T-cell (primary cell): ENCODE measurements around the gene OR51M1. TPM values are rescaled to one million over a fixed set of nuclear protein-coding genes. Genes with fewer than 3 reads are reported as not detected.
"Not testable (repeated sequence)": the region's sequence is repeated elsewhere in the genome, so short reads cannot be mapped to it uniquely, and the experiment has no call there.

Experiments
- ATAC-seq, 4 experiments: fragments of 200-7000 bp in 3 of 4; fragments of 150-1000 bp in 1 of 4; cut with Tn5 transposase; replicated peaks in 1 of 4; 1 replicate in 3 of 4; 2 replicates in 1 of 4; pipeline ENCODE4 v1.10.0; 2021; ENCODE audit warnings: moderate library complexity in 3 of 4, mild to moderate bottlenecking in 2 of 4, moderate number of reproducible peaks in 1 of 4
- CTCF ChIA-PET, 2 donors: fragments of 300-600 bp; sonication (Branson Sonifier 250); formaldehyde crosslinking; loops; one replicate each; lab custom pipeline; 2022; ENCODE audit warnings: antibody characterized with exemption in 2 of 2; lab: Charles Lee
- POLR2A ChIA-PET, 2 donors: fragments of 300-600 bp; sonication (Branson Sonifier 250); formaldehyde crosslinking; loops; one replicate each; lab custom pipeline; 2022; ENCODE audit warnings: antibody characterized with exemption in 2 of 2; lab: Charles Lee
- DNase-seq, 35 experiments: peaks; one replicate each; pipeline versions ENCODE4 v3.0.0 to v3.0.0-alpha.2; 2013 to 2023
- H3K27ac ChIP-seq: one replicate; pipeline ENCODE4 v1.5.1; 2013; ENCODE audit warnings: low read length
- H3K27me3 ChIP-seq, 2 experiments: replicated peaks in 1 of 2; 1 replicate in 1 of 2; 2 replicates in 1 of 2; pipeline versions ENCODE4 v1.6.1 to v1.7.0; 2013; ENCODE audit warnings: low read length in 1 of 2, mixed read lengths in 1 of 2; ENCODE audit not compliant: control insufficient read depth in 2 of 2, insufficient read depth in 2 of 2; ENCODE audit errors: extremely low read depth in 1 of 2
- H3K36me3 ChIP-seq, 2 donors: 1 replicate in 1 of 2; 2 replicates in 1 of 2; pipeline versions ENCODE4 v1.6.1 to v1.7.0; 2013; ENCODE audit warnings: low read length in 1 of 2; ENCODE audit not compliant: control insufficient read depth in 2 of 2, insufficient read depth in 1 of 2; ENCODE audit errors: extremely low read depth in 1 of 2
- H3K4me1 ChIP-seq, 2 experiments: 1 replicate in 1 of 2; 2 replicates in 1 of 2; pipeline versions ENCODE4 v1.6.1 to v1.7.0; 2013; ENCODE audit warnings: low read length in 2 of 2, mixed read lengths in 1 of 2; ENCODE audit not compliant: insufficient read depth in 2 of 2, control insufficient read depth in 1 of 2; ENCODE audit errors: extremely low read depth in 1 of 2
- H3K4me3 ChIP-seq, 2 donors: 1 replicate in 1 of 2; 2 replicates in 1 of 2; pipeline versions ENCODE4 v1.5.1 to v1.7.0; 2013; ENCODE audit warnings: mild to moderate bottlenecking in 2 of 2, low read length in 1 of 2, moderate library complexity in 1 of 2; ENCODE audit not compliant: control insufficient read depth in 1 of 2; ENCODE audit errors: extremely low read depth in 1 of 2
- H3K9me3 ChIP-seq: 2 replicates; pipeline ENCODE4 v1.7.0; 2013
- H3K27ac Mint-ChIP-seq, 2 donors: one replicate each; pipeline ENCODE4 v1.8.0; 2020 to 2021; ENCODE audit warnings: mild to moderate bottlenecking in 2 of 2, mixed read lengths in 2 of 2
- H3K27me3 Mint-ChIP-seq, 2 donors: one replicate each; pipeline ENCODE4 v1.8.0; 2021 to 2022; ENCODE audit warnings: mixed read lengths in 2 of 2
- H3K36me3 Mint-ChIP-seq: one replicate; pipeline ENCODE4 v1.8.0; 2021; ENCODE audit warnings: mixed read lengths
- H3K4me1 Mint-ChIP-seq, 3 donors: one replicate each; pipeline ENCODE4 v1.8.0; 2020 to 2022; ENCODE audit warnings: mixed read lengths in 3 of 3, mild to moderate bottlenecking in 1 of 3
- H3K4me3 Mint-ChIP-seq, 3 donors: one replicate each; pipeline ENCODE4 v1.8.0; 2020 to 2022; ENCODE audit warnings: mild to moderate bottlenecking in 3 of 3, mixed read lengths in 3 of 3, moderate library complexity in 3 of 3
- H3K9me3 Mint-ChIP-seq, 3 donors: one replicate each; pipeline ENCODE4 v1.8.0; 2020 to 2022; ENCODE audit warnings: mixed read lengths in 3 of 3
- WGBS: methylation state at CpG from one replicate; pipeline ENCODE4 v1.1.5; 2013; ENCODE audit warnings: missing lambda C conversion rate; ENCODE audit not compliant: insufficient coverage; 5-methylcytosine and 5-hydroxymethylcytosine counted together
- total RNA-seq, 35 experiments: library from RNA in 6 of 35; stranded (reverse) in 6 of 35; fragments of 120-200 nt in 1 of 35; gene quantifications; one replicate each; pipeline versions ENCODE4 v1.2.1 to v1.2.4 and lab custom pipeline; 2013 to 2026

Gene OR51M1
- total RNA-seq (not detected), total RNA-seq (lab: John Stamatoyannopoulos, UW) (0 to 0.07 (median 0) reads per million in 29 experiments)
- total RNA-seq (2013) = not detected

DNA sequence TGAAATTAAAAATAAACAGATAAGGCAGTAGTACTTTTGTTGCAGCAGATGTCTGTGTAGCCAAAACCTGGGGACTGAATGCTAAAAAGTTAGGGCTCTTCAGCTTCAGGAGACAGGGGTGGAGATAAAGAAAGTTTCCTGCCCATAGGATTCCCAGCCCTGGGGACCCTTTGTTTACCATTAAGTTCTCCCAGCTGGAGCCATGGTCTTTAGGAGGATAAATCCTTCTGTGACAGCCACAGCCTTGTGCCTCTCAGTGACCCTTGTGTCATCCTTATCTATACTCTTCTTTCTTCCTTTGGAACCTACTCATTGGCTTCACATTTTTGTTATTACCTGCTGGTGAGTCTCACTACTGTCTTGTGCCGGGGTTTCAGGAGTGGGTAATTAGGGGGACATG, at the start of gene OR51M1:
OR51M1 (plus strand) TSS at position 237 of the 400 bp plus-strand sequence. CDS start 5,587 bp downstream, outside the sequence.
- no peak within 1 kb of the TSS for H3K4me3 Mint-ChIP-seq
- H3K9me3 Mint-ChIP-seq = no peaks in the 10 kb centered on the region
- Histone ChIP-seq H3K36me3 (no peaks in the 10 kb centered on the region), H3K4me3 (no peak within 1 kb of the TSS), H3K9me3 (no peaks in the 10 kb centered on the region), H3K27ac (no peak within 1 kb of the TSS), H3K27me3 (no peaks in the 10 kb centered on the region), H3K4me1 (no peaks in the 10 kb centered on the region)
- no peaks in the 10 kb centered on the region for H3K36me3 Mint-ChIP-seq
- DNase-seq (no peak), ATAC-seq (no peak)
- no peak within 1 kb of the TSS for H3K27ac Mint-ChIP-seq
- ChIA-PET POLR2A (no interaction called here), CTCF (no interaction called here)
- WGBS = no CpG with 5 or more reads among the region's 1 CpG
- no peaks in the 10 kb centered on the region for H3K27me3 Mint-ChIP-seq
- H3K4me1 Mint-ChIP-seq = no peaks in the 10 kb centered on the region

DNA sequence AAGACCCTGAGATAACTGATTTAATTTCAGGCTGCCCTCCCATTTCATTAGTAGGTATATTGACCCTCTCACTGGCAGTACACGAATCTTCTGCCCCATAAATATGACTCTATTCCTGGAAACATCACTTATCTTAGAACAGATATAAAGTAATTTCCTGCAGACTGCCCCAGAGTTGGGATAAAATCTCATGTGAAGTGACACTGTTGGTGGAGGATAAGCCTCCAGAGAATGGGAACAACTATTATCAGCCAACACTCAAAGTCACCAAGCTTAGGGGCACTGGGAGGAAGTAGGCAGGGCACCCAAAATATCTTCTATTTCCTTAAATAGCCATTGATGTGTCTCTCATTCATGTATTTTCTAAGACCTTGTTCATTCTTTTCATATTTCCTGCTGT, 48.4 kb upstream of the OR51M1 start:
- H3K4me1 Mint-ChIP-seq = no peaks in the 10 kb centered on the region
- H3K9me3 Mint-ChIP-seq = no peaks in the 10 kb centered on the region
- no CpG with 5 or more reads among the region's 1 CpG for WGBS
- no peak for DNase-seq
- H3K9me3 ChIP-seq = no peaks in the 10 kb centered on the region
- no peak overlapping the region for H3K27ac ChIP-seq
- POLR2A ChIA-PET = no interaction called here
- H3K36me3 Mint-ChIP-seq = no peaks in the 10 kb centered on the region
- no peak overlapping the region for H3K4me3 Mint-ChIP-seq
- ATAC-seq = no peak
- no peaks in the 10 kb centered on the region for H3K4me1 ChIP-seq
- H3K27me3 ChIP-seq = no peaks in the 10 kb centered on the region
- H3K36me3 ChIP-seq = no peaks in the 10 kb centered on the region
- H3K4me3 ChIP-seq = no peak overlapping the region
- peaks cover 0 to 15% of the 10 kb centered on the region in 2 donors for H3K27me3 Mint-ChIP-seq
- CTCF ChIA-PET = no interaction called here
- no peak overlapping the region for H3K27ac Mint-ChIP-seq

- ChIA-PET POLR2A (no interaction called here), CTCF (no interaction called here)
- Mint-ChIP-seq H3K4me3 (no peak overlapping the region), H3K9me3 (no peaks in the 10 kb centered on the region), H3K27ac (no peak overlapping the region), H3K36me3 (no peaks in the 10 kb centered on the region), H3K4me1 (no peaks in the 10 kb centered on the region), H3K27me3 (peaks cover 0 to 19% of the 10 kb centered on the region in 2 donors)
- no peaks in the 10 kb centered on the region for H3K9me3 ChIP-seq
- ATAC-seq (no peak), DNase-seq (no peak)
- H3K27ac ChIP-seq = no peak overlapping the region
- H3K4me3 ChIP-seq = no peak overlapping the region
- H3K4me1 ChIP-seq = no peaks in the 10 kb centered on the region
- no peaks in the 10 kb centered on the region for H3K27me3 ChIP-seq
- H3K36me3 ChIP-seq = no peaks in the 10 kb centered on the region
Observed at GRCh38 chr11:5336331-5336730, 47.3 kb upstream of the OR51M1 start.

GRCh38 chr11:5337253-5337652, 46.4 kb upstream of the OR51M1 start:
- H3K4me3 Mint-ChIP-seq, H3K4me1 ChIP-seq, DNase-seq, POLR2A ChIA-PET, H3K4me3 ChIP-seq, H3K27ac ChIP-seq, H3K27me3 ChIP-seq, H3K36me3 Mint-ChIP-seq, CTCF ChIA-PET, H3K4me1 Mint-ChIP-seq, ATAC-seq, H3K36me3 ChIP-seq, H3K27ac Mint-ChIP-seq, H3K9me3 ChIP-seq, H3K9me3 Mint-ChIP-seq: not testable (repeated sequence)
- peaks cover 0 to 16% of the 10 kb centered on the region in 2 donors for H3K27me3 Mint-ChIP-seq
- WGBS = no CpG with 5 or more reads among the region's 1 CpG

DNA sequence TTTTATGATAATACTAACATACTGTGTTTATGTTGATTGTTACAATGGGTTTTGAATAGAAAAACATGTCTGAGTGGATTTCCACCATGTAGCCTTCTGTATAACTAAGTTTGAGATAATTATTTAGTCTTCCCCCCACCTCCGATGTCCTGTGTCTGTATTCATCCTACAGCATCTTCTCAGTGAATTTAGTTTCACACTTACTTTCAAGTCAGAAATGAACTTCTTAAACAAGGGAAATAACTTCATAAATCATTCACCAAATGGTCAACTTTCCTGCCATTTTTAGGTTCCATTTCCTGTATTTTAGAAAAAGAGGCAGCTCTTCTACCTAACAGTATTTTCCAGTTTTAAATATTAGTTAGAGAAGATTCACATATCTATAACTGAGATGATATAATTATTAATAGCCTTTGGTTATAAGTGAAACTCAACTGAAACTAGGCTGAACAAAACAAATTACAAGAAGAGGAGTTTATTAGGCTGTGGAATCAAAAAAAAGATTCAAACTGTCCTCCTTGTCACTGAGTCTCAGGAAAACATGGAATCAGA, 43.8 kb upstream of the OR51M1 start:
- Histone ChIP-seq H3K27me3 (no peaks in the 10 kb centered on the region), H3K9me3 (no peaks in the 10 kb centered on the region), H3K27ac (no peak overlapping the region), H3K4me1 (no peaks in the 10 kb centered on the region), H3K36me3 (no peaks in the 10 kb centered on the region), H3K4me3 (no peak overlapping the region)
- POLR2A ChIA-PET = interaction anchor here in 1 of 2 donors (0.6 kb wide), 1 partner anchor 11 kb away, joined by 4 read pairs; no protein-coding TSS in a partner anchor
- WGBS = no CpG with 5 or more reads among the region's 1 CpG
- Mint-ChIP-seq H3K27me3 (peaks cover 0 to 25% of the 10 kb centered on the region in 2 donors), H3K4me1 (no peaks in the 10 kb centered on the region), H3K27ac (no peak overlapping the region), H3K36me3 (no peaks in the 10 kb centered on the region), H3K9me3 (no peaks in the 10 kb centered on the region), H3K4me3 (no peak overlapping the region)
- no peak for ATAC-seq
- no peak for DNase-seq
- CTCF ChIA-PET = no interaction called here

DNA sequence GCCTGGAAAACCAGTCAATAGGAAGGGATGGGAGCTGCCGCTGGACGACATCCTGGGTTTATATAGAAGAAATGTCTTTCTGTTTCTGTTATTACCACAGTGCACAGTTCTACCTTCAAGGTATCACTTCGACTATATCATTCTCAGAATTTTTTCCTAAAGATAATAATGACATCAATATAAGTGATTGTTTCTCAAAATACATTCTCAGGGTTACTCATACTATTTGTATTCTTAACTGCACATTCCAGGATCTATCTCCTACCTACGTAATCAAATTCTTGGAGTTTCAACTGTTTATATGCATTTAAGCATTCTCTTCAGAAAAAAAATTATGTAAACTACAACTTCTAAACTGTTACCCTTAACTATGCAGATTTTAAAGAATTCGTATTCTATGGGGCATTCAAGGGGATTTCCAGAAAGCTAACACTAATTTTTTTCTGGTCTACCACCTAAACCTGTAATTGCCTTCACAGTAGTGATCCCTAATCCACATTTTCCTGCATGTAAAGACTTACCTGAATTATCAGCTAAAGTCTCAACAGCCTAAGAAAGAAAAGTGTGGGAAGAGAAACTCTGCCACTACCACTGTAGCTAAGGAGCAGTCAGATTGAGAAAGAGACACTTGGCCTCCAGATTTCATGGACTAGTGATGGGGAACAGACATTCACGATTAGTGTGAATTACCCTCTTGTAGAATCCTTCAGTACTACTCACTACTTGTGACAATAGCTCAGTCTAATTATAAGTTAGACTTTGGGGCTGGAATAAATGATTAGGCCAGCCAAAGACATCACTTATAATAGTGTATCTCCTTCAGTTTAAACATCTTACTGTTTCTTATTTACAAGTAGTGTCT, 39.9 kb upstream of the OR51M1 start, which contains the start of gene OR51B5:
OR51B5 (minus strand) TSS at position 51 of the 862 bp plus-strand sequence; CDS start at position 51, 0 bp downstream.
- Histone ChIP-seq H3K9me3 (no peaks in the 10 kb centered on the region), H3K27me3 (no peaks in the 10 kb centered on the region), H3K27ac (no peak within 1 kb of the TSS), H3K4me3 (no peak within 1 kb of the TSS), H3K4me1 (no peaks in the 10 kb centered on the region), H3K36me3 (no peaks in the 10 kb centered on the region)
- no peaks in the 10 kb centered on the region for H3K4me1 Mint-ChIP-seq
- DNase-seq = no peak
- ATAC-seq = no peak
- 33% methylated on average over 1 of the region's 6 CpGs for WGBS
- H3K36me3 Mint-ChIP-seq = no peaks in the 10 kb centered on the region
- H3K27ac Mint-ChIP-seq = no peak within 1 kb of the TSS
- H3K4me3 Mint-ChIP-seq = no peak within 1 kb of the TSS
- peaks cover 3 to 24% of the 10 kb centered on the region in 2 donors for H3K27me3 Mint-ChIP-seq
- ChIA-PET CTCF (no interaction called here), POLR2A (no interaction called here)
- no peaks in the 10 kb centered on the region for H3K9me3 Mint-ChIP-seq
